Kidney (tissue), 14 donors: ENCODE data around the gene TSPAN11. TPM values are rescaled to one million over a fixed set of nuclear protein-coding genes. Genes with fewer than 3 reads are reported as not detected.
A peak's percentile ranks its signal among the peaks of the same experiment; 100 is the strongest.
"Not testable (repeated sequence)": the region's sequence is repeated elsewhere in the genome, so short reads cannot be mapped to it uniquely, and the experiment has no call there.

ENCODE experiments used
- DNase-seq, 5 donors: peaks; one replicate each; pipeline ENCODE4 v3.0.0-alpha.2; 2013 to 2020
- FAIRE-seq: peaks from 2 replicates; lab custom pipeline; 2012; peaks lifted over from hg19 to GRCh38; lab: Jason Lieb, UNC
- H3K27ac ChIP-seq, 2 donors: one replicate each; pipeline ENCODE4 v1.7.0; 2013; ENCODE audit warnings: low read depth in 2 of 2, low read length in 2 of 2, inconsistent platforms in 1 of 2
- H3K27me3 ChIP-seq: one replicate; pipeline ENCODE4 v1.7.1; 2013; ENCODE audit warnings: low read length, inconsistent platforms; ENCODE audit not compliant: control insufficient read depth, insufficient read depth
- H3K36me3 ChIP-seq, 3 donors: one replicate each; pipeline versions ENCODE4 v1.7.0 to v1.7.1; 2013; ENCODE audit warnings: low read length in 3 of 3, control low read depth in 1 of 3, inconsistent platforms in 1 of 3; ENCODE audit not compliant: insufficient read depth in 3 of 3, control insufficient read depth in 2 of 3
- H3K4me1 ChIP-seq, 3 donors: one replicate each; pipeline versions ENCODE4 v1.7.0 to v1.7.1; 2013; ENCODE audit warnings: low read length in 3 of 3, inconsistent platforms in 1 of 3, low read depth in 1 of 3; ENCODE audit not compliant: control insufficient read depth in 2 of 3, insufficient read depth in 2 of 3
- H3K4me3 ChIP-seq, 3 donors: one replicate each; pipeline versions ENCODE4 v1.7.0 to v1.8.1; 2013; ENCODE audit warnings: low read length in 3 of 3, control low read depth in 1 of 3, inconsistent platforms in 1 of 3
- H3K9ac ChIP-seq, 3 donors: one replicate each; pipeline versions ENCODE4 v1.7.0 to v1.7.1; 2013; ENCODE audit warnings: low read length in 3 of 3, control low read depth in 1 of 3, inconsistent platforms in 1 of 3
- H3K9me3 ChIP-seq, 3 donors: one replicate each; pipeline versions ENCODE4 v1.7.0 to v1.7.1; 2013; ENCODE audit warnings: low read length in 3 of 3, control low read depth in 1 of 3, inconsistent platforms in 1 of 3; ENCODE audit not compliant: control insufficient read depth in 2 of 3, insufficient read depth in 1 of 3
- CTCF ChIP-seq: IDR thresholded peaks from 3 replicates; pipeline ENCODE4 v1.5.1; 2012; ENCODE audit warnings: mild to moderate bottlenecking, moderate library complexity, borderline replicate concordance; ENCODE audit not compliant: insufficient read depth; ENCODE audit errors: extremely low read depth
- intact Hi-C: fragments of 100-400 bp; cut with DNase I; formaldehyde crosslinking; loops from one replicate; pipeline ENCODE4 v1.11.1; 2022
- polyA plus RNA-seq: library from polyadenylated mRNA; stranded (reverse); fragments of 350-450 nt; fragmentation: Illumina TruSeq; extraction: RNeasy Lipid Tissue Mini Kit (QIAGEN cat#74804); gene quantifications from one replicate; pipeline ENCODE4 v1.2.3, GENCODE V29; 2014; ENCODE audit warnings: low read depth, low replicate concordance; ENCODE audit not compliant: insufficient read depth
- total RNA-seq: library from RNA; stranded (reverse); fragmentation: NEBNext Ultra II Directional; extraction: Animal tissue kit (Norgen Biotek cat#: 25700); gene quantifications from one replicate; pipeline ENCODE4 v1.2.1, GENCODE V29; 2021
- donor health status: control.
- donor health status: control.
- donor health status: control.
- donor health status: control.
- donor health status: control.
- donor health status: DM: yes; HTN: yes; CAD: no.
- donor health status: Normal renal cell carcinoma (clear cell type).

Gene TSPAN11
- total and polyA plus RNA-seq, 2 donors from 2014 or later: 1.3 to 7.5 TPM

GRCh38 chr12:30885321-30885720 is 41.2 kb upstream of the TSPAN11 start:
- DNase-seq (no peak), FAIRE-seq (no peak)
- no peak for TF ChIP-seq CTCF
- H3K27me3 ChIP-seq: no peaks in the 10 kb centered on the region
- intact Hi-C loops: no loop called here
- peaks cover 0 to 19% (median 0%) of the 10 kb centered on the region in 3 donors for H3K9me3 ChIP-seq
- H3K4me3 ChIP-seq: no peak overlapping the region
- no peaks in the 10 kb centered on the region for H3K4me1 ChIP-seq
- no peak overlapping the region for H3K27ac ChIP-seq
- no peaks in the 10 kb centered on the region for H3K36me3 ChIP-seq
- H3K9ac ChIP-seq: no peak overlapping the region

GRCh38 chr12:30887226-30887625 is 39.3 kb upstream of the TSPAN11 start:
- no peaks in the 10 kb centered on the region for H3K27me3 ChIP-seq
- H3K36me3 ChIP-seq: no peaks in the 10 kb centered on the region
- intact Hi-C loops: no loop called here
- H3K4me3 ChIP-seq: no peak overlapping the region
- no peak overlapping the region for H3K9ac ChIP-seq
- no peak overlapping the region for H3K27ac ChIP-seq
- no peak for FAIRE-seq
- peaks cover 0 to 19% (median 0%) of the 10 kb centered on the region in 3 donors for H3K9me3 ChIP-seq
- no peak for TF ChIP-seq CTCF
- DNase-seq: no peak
- no peaks in the 10 kb centered on the region for H3K4me1 ChIP-seq

- Histone ChIP-seq H3K36me3 (no peaks in the 10 kb centered on the region), H3K27ac (no peak overlapping the region), H3K9ac (no peak overlapping the region), H3K27me3 (no peaks in the 10 kb centered on the region), H3K9me3 (peaks cover 0 to 19% (median 0%) of the 10 kb centered on the region in 3 donors), H3K4me3 (no peak overlapping the region), H3K4me1 (no peaks in the 10 kb centered on the region)
- FAIRE-seq (no peak), DNase-seq (no peak)
- intact Hi-C loops: no loop called here
- TF ChIP-seq CTCF: no peak
Measured at GRCh38 chr12:30888241-30888640, 38.3 kb upstream of the TSPAN11 start.

GRCh38 chr12:30894531-30894930 is 32.0 kb upstream of the TSPAN11 start:
- H3K27me3 ChIP-seq, H3K9ac ChIP-seq, intact Hi-C loops, FAIRE-seq, H3K4me3 ChIP-seq, H3K9me3 ChIP-seq, H3K27ac ChIP-seq, H3K36me3 ChIP-seq, H3K4me1 ChIP-seq: not testable (repeated sequence)
- peak in 1 of 5 donors; percentile 65 for DNase-seq
